PC-9 (cell line): ENCODE data around the gene SPATA3. TPM values are rescaled to one million over a fixed set of nuclear protein-coding genes. Genes with fewer than 3 reads are reported as not detected.

Experiments
- BruUV-seq: library from RNA; stranded (reverse); fragments of 400-500 nt; replicated peaks from 2 replicates; lab custom pipeline; 2021; lab: Mats Ljungman, UMichigan
- CTCF ChIA-PET: fragments of 300-600 bp; sonication (Branson Sonifier 250); formaldehyde crosslinking; loops from one replicate; lab custom pipeline; 2022; ENCODE audit warnings: antibody characterized with exemption; lab: Charles Lee
- POLR2A ChIA-PET: fragments of 300-600 bp; sonication (Branson Sonifier 250); formaldehyde crosslinking; loops from one replicate; lab custom pipeline; 2022; ENCODE audit warnings: antibody characterized with exemption; ENCODE audit not compliant: unreplicated experiment; lab: Charles Lee
- DNase-seq, 2 experiments: peaks; one replicate each; pipeline versions ENCODE4 v3.0.0 to v3.0.0-alpha.2; 2015 to 2022; ENCODE audit warnings: mixed read lengths in 1 of 2
- H2AFZ ChIP-seq: fragments of 200-600 bp; sonication (generic); 2 replicates; pipeline ENCODE4 v1.8.1; 2017; ENCODE audit warnings: antibody characterized with exemption
- H3F3A ChIP-seq: fragments of 200-600 bp; sonication (generic); 2 replicates; pipeline ENCODE4 v1.8.1; 2017; ENCODE audit warnings: antibody characterized with exemption, mild to moderate bottlenecking, low read depth; ENCODE audit not compliant: insufficient read depth
- H3K27ac ChIP-seq: fragments of 200-600 bp; sonication (generic); 2 replicates; pipeline ENCODE4 v1.6.1; 2016; ENCODE audit warnings: mixed run types
- H3K27me3 ChIP-seq: fragments of 200-600 bp; sonication (generic); 2 replicates; pipeline ENCODE4 v1.6.1; 2016; ENCODE audit warnings: low read depth, mixed run types; ENCODE audit not compliant: insufficient read depth
- H3K36me3 ChIP-seq: fragments of 200-600 bp; sonication (generic); 2 replicates; pipeline ENCODE4 v1.6.1; 2016; ENCODE audit warnings: low read depth, mixed run types
- H3K4me1 ChIP-seq: fragments of 200-600 bp; sonication (generic); replicated peaks from 2 replicates; pipeline ENCODE4 v1.6.1; 2016; ENCODE audit warnings: mixed run types; ENCODE audit not compliant: insufficient read depth
- H3K4me2 ChIP-seq: fragments of 200-600 bp; sonication (generic); 2 replicates; pipeline ENCODE4 v1.6.1; 2017; ENCODE audit warnings: mixed run types
- H3K4me3 ChIP-seq: fragments of 200-600 bp; sonication (generic); 2 replicates; pipeline ENCODE4 v1.6.1; 2016; ENCODE audit warnings: mixed run types
- H3K79me2 ChIP-seq: fragments of 200-600 bp; sonication (generic); 2 replicates; pipeline ENCODE4 v1.6.1; 2017; ENCODE audit warnings: low read depth, mixed run types
- H3K9me2 ChIP-seq: fragments of 200-600 bp; sonication (generic); 2 replicates; pipeline ENCODE4 v1.8.1; 2017; ENCODE audit warnings: mild to moderate bottlenecking; ENCODE audit not compliant: insufficient read depth
- H3K9me3 ChIP-seq: fragments of 200-600 bp; sonication (generic); 2 replicates; pipeline ENCODE4 v1.8.1; 2016; ENCODE audit warnings: low read depth; ENCODE audit not compliant: insufficient read depth
- H4K20me1 ChIP-seq: fragments of 200-600 bp; sonication (generic); 2 replicates; pipeline ENCODE4 v1.8.1; 2017; ENCODE audit not compliant: insufficient read depth
- EZH2 ChIP-seq: fragments of 200-600 bp; sonication (generic); IDR thresholded peaks from 2 replicates; pipeline ENCODE4 v1.8.0; 2017; ENCODE audit warnings: antibody characterized with exemption, low read depth
- intact Hi-C: fragments of 100-400 bp; cut with micrococcal nuclease; formaldehyde crosslinking; loops from one replicate; pipeline ENCODE4 v1.10.0; 2022; ENCODE audit not compliant: unreplicated experiment
- total RNA-seq: library from RNA; stranded (reverse); gene quantifications from 2 replicates; pipeline ENCODE4 v1.2.3, GENCODE V29; 2021
- TF ChIP-seq, protein P1 (sequence below): fragments of 200-600 bp; sonication (generic); conservative IDR thresholded peaks from 2 replicates; pipeline ENCODE4 v1.6.1; 2017; ENCODE audit warnings: mixed run types, antibody characterized with exemption, mild to moderate bottlenecking, moderate library complexity

The SPATA3 gene
- total RNA-seq, 1 experiment from 2014 or later: not detected

DNA sequence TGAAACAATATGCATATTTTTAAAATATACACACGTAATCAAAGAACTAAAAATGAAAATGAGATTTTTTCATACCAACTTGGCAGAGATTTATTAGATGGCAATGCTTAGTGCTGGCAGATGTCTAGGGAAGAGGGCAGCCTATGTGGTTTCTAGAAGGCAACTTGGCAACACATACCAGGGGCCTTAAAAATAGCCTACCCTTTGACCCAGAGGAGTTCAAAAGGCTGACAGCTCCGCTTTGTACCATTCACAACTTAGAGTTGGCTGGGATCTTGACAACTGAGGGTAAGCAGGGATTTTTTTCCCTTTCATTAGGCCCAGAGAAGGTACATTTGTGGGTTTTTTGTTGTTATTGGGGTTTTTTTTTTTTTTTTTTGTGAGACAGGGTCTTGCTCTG lies 44.5 kb upstream of the SPATA3 start:
- H3K36me3 ChIP-seq: no peaks in the 10 kb centered on the region
- BruUV-seq: no TSS peak
- H3K4me1 ChIP-seq: no peaks in the 10 kb centered on the region
- H3K27me3 ChIP-seq: peaks cover 15% of the 10 kb centered on the region
- no peaks in the 10 kb centered on the region for H3K9me2 ChIP-seq
- no peak overlapping the region for H2AFZ ChIP-seq
- H3K4me3 ChIP-seq: no peak overlapping the region
- intact Hi-C loops: no loop called here
- DNase-seq: no peak
- H3F3A ChIP-seq: no peaks in the 10 kb centered on the region
- no peaks in the 10 kb centered on the region for H4K20me1 ChIP-seq
- no peak for TF ChIP-seq EZH2
- TF ChIP-seq, protein P1, sequence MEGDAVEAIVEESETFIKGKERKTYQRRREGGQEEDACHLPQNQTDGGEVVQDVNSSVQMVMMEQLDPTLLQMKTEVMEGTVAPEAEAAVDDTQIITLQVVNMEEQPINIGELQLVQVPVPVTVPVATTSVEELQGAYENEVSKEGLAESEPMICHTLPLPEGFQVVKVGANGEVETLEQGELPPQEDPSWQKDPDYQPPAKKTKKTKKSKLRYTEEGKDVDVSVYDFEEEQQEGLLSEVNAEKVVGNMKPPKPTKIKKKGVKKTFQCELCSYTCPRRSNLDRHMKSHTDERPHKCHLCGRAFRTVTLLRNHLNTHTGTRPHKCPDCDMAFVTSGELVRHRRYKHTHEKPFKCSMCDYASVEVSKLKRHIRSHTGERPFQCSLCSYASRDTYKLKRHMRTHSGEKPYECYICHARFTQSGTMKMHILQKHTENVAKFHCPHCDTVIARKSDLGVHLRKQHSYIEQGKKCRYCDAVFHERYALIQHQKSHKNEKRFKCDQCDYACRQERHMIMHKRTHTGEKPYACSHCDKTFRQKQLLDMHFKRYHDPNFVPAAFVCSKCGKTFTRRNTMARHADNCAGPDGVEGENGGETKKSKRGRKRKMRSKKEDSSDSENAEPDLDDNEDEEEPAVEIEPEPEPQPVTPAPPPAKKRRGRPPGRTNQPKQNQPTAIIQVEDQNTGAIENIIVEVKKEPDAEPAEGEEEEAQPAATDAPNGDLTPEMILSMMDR: no peak
- ChIA-PET CTCF (interaction anchor here (0.6 kb wide), 1 partner anchor 69 kb away, joined by 4 read pairs; no protein-coding TSS in a partner anchor), POLR2A (no interaction called here)
- no peak overlapping the region for H3K27ac ChIP-seq
- H3K9me3 ChIP-seq: no peaks in the 10 kb centered on the region
- no peaks in the 10 kb centered on the region for H3K79me2 ChIP-seq
- H3K4me2 ChIP-seq: no peak overlapping the region

DNA sequence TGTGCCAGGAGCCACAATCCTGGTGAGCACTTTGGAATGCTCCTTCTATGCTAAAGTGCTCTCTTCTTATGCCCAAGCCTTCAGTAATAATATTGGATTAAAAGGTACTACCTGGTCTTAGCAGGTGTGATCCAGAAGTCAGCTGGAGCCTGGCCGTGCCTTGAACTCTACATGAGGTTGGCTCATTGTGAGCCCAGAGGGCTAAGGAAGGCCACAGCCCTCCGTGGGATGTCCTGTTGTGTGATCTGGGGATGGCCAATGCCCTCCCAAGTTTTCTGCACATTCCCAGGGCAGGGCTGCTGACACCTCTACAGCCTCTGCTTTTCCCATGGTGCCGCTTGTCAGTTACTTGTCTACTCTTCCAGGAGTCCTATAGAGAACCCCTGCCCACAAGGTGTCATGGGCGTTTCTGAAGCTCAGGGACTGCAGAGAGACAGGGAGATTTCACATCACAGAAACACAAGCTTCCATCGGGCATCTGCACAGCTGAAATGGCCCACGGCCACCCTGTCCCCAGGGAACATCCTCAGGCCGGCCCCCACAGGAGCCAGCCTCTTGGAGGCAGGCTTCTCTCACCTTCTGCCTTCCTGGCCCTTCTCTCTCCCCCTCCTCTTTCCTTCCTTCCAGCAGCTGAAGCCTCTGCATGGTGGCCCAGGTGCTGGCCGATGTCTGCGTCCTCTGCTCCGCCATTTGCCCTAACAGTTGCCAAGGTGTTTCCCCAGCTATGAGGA lies 43.5 kb upstream of the SPATA3 start:
- intact Hi-C loops: no loop called here
- no peak for DNase-seq
- no peak for TF ChIP-seq EZH2
- Histone ChIP-seq H3K9me2 (no peaks in the 10 kb centered on the region), H2AFZ (no peak overlapping the region), H4K20me1 (no peaks in the 10 kb centered on the region), H3K9me3 (no peaks in the 10 kb centered on the region), H3K36me3 (no peaks in the 10 kb centered on the region), H3K4me3 (no peak overlapping the region), H3K4me1 (no peaks in the 10 kb centered on the region), H3K79me2 (no peaks in the 10 kb centered on the region), H3F3A (no peaks in the 10 kb centered on the region), H3K4me2 (no peak overlapping the region), H3K27me3 (peaks cover 23% of the 10 kb centered on the region), H3K27ac (no peak overlapping the region)
- ChIA-PET CTCF (interaction anchor here (0.6 kb wide), 1 partner anchor 70 kb away, joined by 4 read pairs; no protein-coding TSS in a partner anchor), POLR2A (no interaction called here)
- BruUV-seq: no TSS peak

DNA sequence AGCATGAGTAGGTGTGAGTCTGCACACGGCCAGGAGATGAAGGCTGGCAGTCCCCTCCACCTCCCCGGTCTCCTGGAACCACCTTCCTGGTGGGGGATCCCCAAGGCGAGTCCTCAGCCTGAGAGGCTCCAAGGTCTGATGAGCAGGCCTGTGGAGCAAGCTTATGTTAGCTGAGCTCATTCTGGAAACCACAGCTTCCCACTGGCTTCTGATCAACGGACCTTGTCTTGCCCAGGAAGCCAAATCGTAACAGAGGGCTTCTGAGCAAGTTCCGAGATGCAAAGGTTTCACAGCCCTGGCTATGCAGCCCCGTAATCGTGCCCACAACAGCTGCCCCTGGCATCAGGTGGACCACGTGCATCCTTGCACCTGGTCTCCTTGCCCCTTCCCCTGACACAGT lies 42.1 kb upstream of the SPATA3 start:
- BruUV-seq: no TSS peak
- no peaks in the 10 kb centered on the region for H3K9me2 ChIP-seq
- ChIA-PET POLR2A (no interaction called here), CTCF (no interaction called here)
- intact Hi-C loops: no loop called here
- no peaks in the 10 kb centered on the region for H3K4me1 ChIP-seq
- peaks cover 23% of the 10 kb centered on the region for H3K27me3 ChIP-seq
- H3K4me2 ChIP-seq: no peak overlapping the region
- no peaks in the 10 kb centered on the region for H3K36me3 ChIP-seq
- no peak for DNase-seq
- no peak overlapping the region for H3K4me3 ChIP-seq
- H3F3A ChIP-seq: no peaks in the 10 kb centered on the region
- H4K20me1 ChIP-seq: no peaks in the 10 kb centered on the region
- TF ChIP-seq EZH2: no peak
- TF ChIP-seq, protein P1: no peak
- no peak overlapping the region for H2AFZ ChIP-seq
- no peaks in the 10 kb centered on the region for H3K9me3 ChIP-seq
- no peaks in the 10 kb centered on the region for H3K79me2 ChIP-seq
- no peak overlapping the region for H3K27ac ChIP-seq
